K562 (cell line): ENCODE data around the gene ALPK1. TPM values are rescaled to one million over a fixed set of nuclear protein-coding genes. Genes with fewer than 3 reads are reported as not detected.

Experiments
- ATAC-seq: fragments of 200-7000 bp; cut with Tn5 transposase; 3 replicates; pipeline ENCODE4 v1.9.1; 2020; ENCODE audit warnings: moderate library complexity
- BruUV-seq: library from RNA; stranded (reverse); fragments of 400-500 nt; replicated peaks from 2 replicates; lab custom pipeline; 2021; lab: Mats Ljungman, UMichigan
- CTCF ChIA-PET: fragments of 300-600 bp; formaldehyde crosslinking; extraction: SDS; loops from one replicate; lab custom pipeline; 2021; ENCODE audit warnings: low intra/inter-chr PET ratio; lab: Yijun Ruan, JAX
- POLR2A ChIA-PET: fragments of 300-600, 350-650 bp; sonication (Branson Sonifier 250); formaldehyde crosslinking; extraction: SDS; loops from one replicate; lab custom pipeline; 2021; ENCODE audit warnings: antibody characterized with exemption, inconsistent platforms; lab: Yijun Ruan, JAX
- DNase-seq, 4 experiments: peaks; one replicate each; pipeline versions ENCODE4 v3.0.0 to v3.0.0-alpha.2; 2011 to 2018; ENCODE audit warnings: low spot score in 3 of 4, mixed read lengths in 3 of 4; ENCODE audit errors: extremely low read depth in 1 of 4
- FAIRE-seq: peaks from 2 replicates; lab custom pipeline; 2011; peaks lifted over from hg19 to GRCh38; lab: Jason Lieb, UNC
- H2AFZ ChIP-seq: 2 replicates; pipeline ENCODE4 v1.6.0; 2011; ENCODE audit warnings: low read depth, low read length, control low read depth, inconsistent platforms
- H3K27ac ChIP-seq: fragments of 200-600 bp; 3 replicates; pipeline ENCODE4 v1.8.0; 2011; ENCODE audit warnings: low read depth, mild to moderate bottlenecking, control low read depth, inconsistent platforms, low read length, moderate library complexity, mixed read lengths; ENCODE audit errors: extremely low read depth
- H3K27me3 ChIP-seq, 2 experiments: fragments of 300-600 bp in 1 of 2; 2 replicates in 1 of 2; 3 replicates in 1 of 2; pipeline versions ENCODE4 v1.6.0 to v1.8.0; 2011; ENCODE audit warnings: inconsistent platforms in 2 of 2, low read length in 2 of 2, mild to moderate bottlenecking in 1 of 2, mixed read lengths in 1 of 2, moderate library complexity in 1 of 2; ENCODE audit not compliant: control insufficient read depth in 2 of 2, insufficient read depth in 2 of 2
- H3K36me3 ChIP-seq: fragments of 300-600 bp; 3 replicates; pipeline ENCODE4 v1.8.0; 2011; ENCODE audit warnings: mild to moderate bottlenecking, low read length, inconsistent platforms; ENCODE audit not compliant: control insufficient read depth, insufficient read depth
- H3K4me1 ChIP-seq, 2 experiments: fragments of 200-600 bp in 1 of 2; replicated peaks in 1 of 2; 2 replicates in 1 of 2; 3 replicates in 1 of 2; pipeline versions ENCODE4 v1.5.1 to v1.8.0; 2011; ENCODE audit warnings: inconsistent platforms in 2 of 2, low read length in 2 of 2, mild to moderate bottlenecking in 1 of 2, mixed read lengths in 1 of 2, moderate library complexity in 1 of 2; ENCODE audit not compliant: control insufficient read depth in 2 of 2, insufficient read depth in 2 of 2
- H3K4me2 ChIP-seq: 2 replicates; pipeline ENCODE4 v1.6.1; 2011; ENCODE audit warnings: low read length, control low read depth, inconsistent platforms, mixed read lengths; ENCODE audit not compliant: insufficient read depth
- H3K4me3 ChIP-seq: fragments of 200-600 bp; sonication (generic), shearing (Covaris generic); 2 replicates; pipeline ENCODE4 v1.5.1; 2016; ENCODE audit warnings: control low read depth, inconsistent platforms
- H3K79me2 ChIP-seq: fragments of 200-600 bp; 3 replicates; pipeline ENCODE4 v1.8.0; 2011; ENCODE audit warnings: low read length, inconsistent platforms; ENCODE audit not compliant: control insufficient read depth, insufficient read depth
- H3K9ac ChIP-seq, 2 experiments: 2 replicates each; pipeline versions ENCODE4 v1.6.0 to v1.6.1; 2011; ENCODE audit warnings: low read depth in 2 of 2, low read length in 2 of 2, control low read depth in 1 of 2, inconsistent platforms in 1 of 2, mild to moderate bottlenecking in 1 of 2, mixed read lengths in 1 of 2; ENCODE audit not compliant: insufficient read depth in 1 of 2
- H3K9me1 ChIP-seq: one replicate; pipeline ENCODE4 v1.6.0; 2011; ENCODE audit warnings: inconsistent platforms, mild to moderate bottlenecking, low read length, moderate library complexity; ENCODE audit not compliant: control insufficient read depth, insufficient read depth
- H3K9me3 ChIP-seq: replicated peaks from 2 replicates; pipeline ENCODE4 v1.5.1; 2011; ENCODE audit warnings: low read depth, low read length, inconsistent platforms; ENCODE audit not compliant: control insufficient read depth, insufficient read depth
- H4K20me1 ChIP-seq: replicated peaks from 2 replicates; pipeline ENCODE4 v1.6.1; 2011; ENCODE audit warnings: low read length, inconsistent platforms, mixed read lengths; ENCODE audit not compliant: control insufficient read depth, insufficient read depth
- POLR2A ChIP-seq: fragments of 450-650 bp; conservative IDR thresholded peaks from 2 replicates; pipeline ENCODE4 v1.6.1; 2016
- RAD21 ChIP-seq, 2 experiments: fragments of 250-450 bp in 1 of 2; fragments of 450-650 bp in 1 of 2; sonication (Bioruptor Pico) in 1 of 2; formaldehyde crosslinking in 1 of 2; IDR thresholded peaks in 1 of 2; conservative IDR thresholded peaks in 1 of 2; 2 replicates each; pipeline versions ENCODE4 v1.4.0 to v1.8.0; 2020 to 2022; ENCODE audit warnings: mild to moderate bottlenecking in 2 of 2, moderate library complexity in 1 of 2
- WGBS: fragments of 100-300 bp; shearing (Covaris generic); methylation state at CpG from one replicate; pipeline ENCODE4 v1.1.6; 2016; ENCODE audit warnings: low coverage, mixed read lengths; ENCODE audit not compliant: insufficient coverage; ENCODE audit errors: missing lambda C conversion rate; 5-methylcytosine and 5-hydroxymethylcytosine counted together
- in situ Hi-C: fragments of 300-500 bp; cut with MboI; formaldehyde crosslinking; loops from 4 replicates; pipeline ENCODE4 v1.15.0; 2018; ENCODE audit warnings: inconsistent platforms, mixed read lengths
- intact Hi-C: fragments of 100-400 bp; cut with micrococcal nuclease; formaldehyde crosslinking; loops from 2 replicates; pipeline ENCODE4 v1.14.2; 2022
- polyA plus RNA-seq, 8 experiments: library from polyadenylated mRNA; depleted of rRNA in 4 of 8; stranded (reverse) in 5 of 8; unstranded in 3 of 8; fragments of >200 nt; fragmentation: Nextera tagmentation in 2 of 8; fragmentation: Illumina TruSeq in 1 of 8; extraction: Ambion mirVana in 2 of 8; extraction: Trizol in 1 of 8; gene quantifications; 2 replicates each; pipeline versions ENCODE4 v1.2.1 to v1.2.3, GENCODE V29; 2011 to 2014; ENCODE audit warnings: inconsistent platforms in 1 of 8, missing spikeins in 1 of 8
- total RNA-seq, 7 experiments: library from RNA; depleted of rRNA in 6 of 7; stranded (reverse); fragments of >200 nt in 6 of 7; fragmentation: Illumina TruSeq in 2 of 7; extraction: Trizol in 2 of 7; gene quantifications; 2 replicates each; pipeline versions ENCODE4 v1.2.1 to v1.2.3, GENCODE V29; 2011 to 2021; ENCODE audit warnings: low replicate concordance in 1 of 7
- TF ChIP-seq, protein P1 (sequence below), 3 experiments: IDR thresholded peaks in 2 of 3; conservative IDR thresholded peaks in 1 of 3; 2 replicates each; pipeline ENCODE4 v1.5.1; 2011 to 2012; ENCODE audit warnings: low read length in 3 of 3, mild to moderate bottlenecking in 3 of 3, control low read depth in 2 of 3, improper control_type of control experiment in 1 of 3, inconsistent platforms in 1 of 3, low read depth in 1 of 3, mixed read lengths in 1 of 3, moderate library complexity in 1 of 3; ENCODE audit not compliant: insufficient read depth in 2 of 3

ALPK1 gene
- total and polyA plus RNA-seq, 9 of the 15 experiments (the other 6 are each of a cell fraction or from before 2014, with no cell fraction given), result 2.3 to 6.9 (median 4.6) TPM

DNA sequence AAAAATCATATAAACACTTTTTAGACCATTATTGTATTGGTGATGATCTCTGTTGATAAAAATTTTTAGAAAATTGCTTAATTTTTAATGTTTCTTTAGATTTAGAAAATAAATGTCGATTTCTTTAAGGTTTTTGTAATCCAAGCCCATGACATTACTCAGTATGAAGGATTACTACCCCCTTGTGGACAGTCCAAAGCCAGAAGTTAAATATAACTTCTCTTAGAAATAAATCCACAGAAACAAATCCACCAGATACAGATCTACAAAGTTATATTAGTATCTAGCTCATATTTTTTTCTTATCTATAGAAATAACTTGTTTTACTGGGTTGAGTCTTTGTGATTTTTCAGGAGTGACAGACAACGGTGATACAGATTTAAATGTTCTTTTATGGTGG is 30.3 kb upstream of the ALPK1 start:
- no peaks in the 10 kb centered on the region for H4K20me1 ChIP-seq
- no peak overlapping the region for H3K27ac ChIP-seq
- H3K9me1 ChIP-seq, result no peaks in the 10 kb centered on the region
- H2AFZ ChIP-seq, result no peak overlapping the region
- ChIA-PET CTCF (interaction anchor here (0.6 to 3.7 kb wide), 4 partner anchors 77 to 338 kb away, joined by 3 to 31 read pairs (median 4); no protein-coding TSS in a partner anchor), POLR2A (interaction anchor here (1.5 kb wide), 1 partner anchor 121 kb away, joined by 3 read pairs; the partner anchor contains the start of gene FAM241A)
- TF ChIP-seq, protein P1, sequence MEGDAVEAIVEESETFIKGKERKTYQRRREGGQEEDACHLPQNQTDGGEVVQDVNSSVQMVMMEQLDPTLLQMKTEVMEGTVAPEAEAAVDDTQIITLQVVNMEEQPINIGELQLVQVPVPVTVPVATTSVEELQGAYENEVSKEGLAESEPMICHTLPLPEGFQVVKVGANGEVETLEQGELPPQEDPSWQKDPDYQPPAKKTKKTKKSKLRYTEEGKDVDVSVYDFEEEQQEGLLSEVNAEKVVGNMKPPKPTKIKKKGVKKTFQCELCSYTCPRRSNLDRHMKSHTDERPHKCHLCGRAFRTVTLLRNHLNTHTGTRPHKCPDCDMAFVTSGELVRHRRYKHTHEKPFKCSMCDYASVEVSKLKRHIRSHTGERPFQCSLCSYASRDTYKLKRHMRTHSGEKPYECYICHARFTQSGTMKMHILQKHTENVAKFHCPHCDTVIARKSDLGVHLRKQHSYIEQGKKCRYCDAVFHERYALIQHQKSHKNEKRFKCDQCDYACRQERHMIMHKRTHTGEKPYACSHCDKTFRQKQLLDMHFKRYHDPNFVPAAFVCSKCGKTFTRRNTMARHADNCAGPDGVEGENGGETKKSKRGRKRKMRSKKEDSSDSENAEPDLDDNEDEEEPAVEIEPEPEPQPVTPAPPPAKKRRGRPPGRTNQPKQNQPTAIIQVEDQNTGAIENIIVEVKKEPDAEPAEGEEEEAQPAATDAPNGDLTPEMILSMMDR (IDR thresholded peaks at IDR 0.05 in 2 of 3, conservative IDR thresholded peaks at IDR 0.05 in 1 of 3; ENCODE audit: insufficient read depth in 2 of 3, low read depth in 1 of 3, low read length in 3 of 3), result peak in 2 of 3 experiments; percentile 37 to 51; a peak in 3 of 6 replicates
- TF ChIP-seq POLR2A (no peak), RAD21 (CRISPR knock-in tag; conservative IDR thresholded peaks at IDR 0.05 in 1 of 2, IDR thresholded peaks at IDR 0.05 in 1 of 2) (peak; percentile 35 to 51; a peak in 3 of 4 replicates)
- H3K79me2 ChIP-seq, result no peaks in the 10 kb centered on the region
- WGBS, result 52% methylated on average over 2 of the region's 2 CpGs
- FAIRE-seq (no peak), DNase-seq (peak; percentile 15 to 28 (median 20)), ATAC-seq (peak; percentile 74)
- in situ Hi-C loops (no loop called here), intact Hi-C loops (no loop called here)
- peaks cover 19% of the 10 kb centered on the region for H3K36me3 ChIP-seq
- H3K4me3 ChIP-seq, result no peak overlapping the region
- BruUV-seq, result no TSS peak
- no peak overlapping the region for H3K9ac ChIP-seq
- H3K4me2 ChIP-seq, result no peak overlapping the region
- H3K27me3 ChIP-seq, result no peaks in the 10 kb centered on the region
- no peaks in the 10 kb centered on the region for H3K9me3 ChIP-seq
- no peaks in the 10 kb centered on the region for H3K4me1 ChIP-seq
